ACC112 (cell line): ENCODE measurements around the gene NDFIP2.
"Not testable (repeated sequence)": the region's sequence is repeated elsewhere in the genome, so short reads cannot be mapped to it uniquely, and the experiment has no call there.

Experiments
- H2AFZ ChIP-seq: fragments of 200-600 bp; sonication (generic); one replicate; pipeline ENCODE4 v1.6.0; 2017; ENCODE audit warnings: antibody characterized with exemption, low read length; ENCODE audit not compliant: unreplicated experiment
- H3K27ac ChIP-seq: fragments of 200-600 bp; sonication (generic); 2 replicates; pipeline ENCODE4 v1.5.1; 2014; ENCODE audit warnings: low read depth, mild to moderate bottlenecking, antibody characterized with exemption, low read length, moderate library complexity
- H3K27me3 ChIP-seq: fragments of 200-600 bp; sonication (generic); 2 replicates; pipeline ENCODE4 v1.6.1; 2014; ENCODE audit warnings: mild to moderate bottlenecking, antibody characterized with exemption, low read length, moderate library complexity, mixed read lengths; ENCODE audit not compliant: insufficient read depth
- H3K36me3 ChIP-seq: fragments of 200-600 bp; sonication (generic); 2 replicates; pipeline ENCODE4 v1.6.1; 2016; ENCODE audit warnings: mild to moderate bottlenecking, antibody characterized with exemption, low read length, moderate library complexity, mixed read lengths; ENCODE audit not compliant: insufficient read depth
- H3K4me1 ChIP-seq: fragments of 200-600 bp; sonication (generic); one replicate; pipeline ENCODE4 v1.6.1; 2016; ENCODE audit warnings: low read length, mixed read lengths; ENCODE audit not compliant: insufficient read depth, unreplicated experiment, control insufficient read depth
- H3K4me3 ChIP-seq: fragments of 200-600 bp; sonication (generic); 2 replicates; pipeline ENCODE4 v1.5.1; 2014; ENCODE audit warnings: mild to moderate bottlenecking, low read depth, low read length
- H3K79me2 ChIP-seq: fragments of 200-600 bp; sonication (generic); one replicate; pipeline ENCODE4 v1.6.0; 2016; ENCODE audit warnings: low read length; ENCODE audit not compliant: control insufficient read depth, unreplicated experiment, insufficient read depth

The NDFIP2 gene

DNA sequence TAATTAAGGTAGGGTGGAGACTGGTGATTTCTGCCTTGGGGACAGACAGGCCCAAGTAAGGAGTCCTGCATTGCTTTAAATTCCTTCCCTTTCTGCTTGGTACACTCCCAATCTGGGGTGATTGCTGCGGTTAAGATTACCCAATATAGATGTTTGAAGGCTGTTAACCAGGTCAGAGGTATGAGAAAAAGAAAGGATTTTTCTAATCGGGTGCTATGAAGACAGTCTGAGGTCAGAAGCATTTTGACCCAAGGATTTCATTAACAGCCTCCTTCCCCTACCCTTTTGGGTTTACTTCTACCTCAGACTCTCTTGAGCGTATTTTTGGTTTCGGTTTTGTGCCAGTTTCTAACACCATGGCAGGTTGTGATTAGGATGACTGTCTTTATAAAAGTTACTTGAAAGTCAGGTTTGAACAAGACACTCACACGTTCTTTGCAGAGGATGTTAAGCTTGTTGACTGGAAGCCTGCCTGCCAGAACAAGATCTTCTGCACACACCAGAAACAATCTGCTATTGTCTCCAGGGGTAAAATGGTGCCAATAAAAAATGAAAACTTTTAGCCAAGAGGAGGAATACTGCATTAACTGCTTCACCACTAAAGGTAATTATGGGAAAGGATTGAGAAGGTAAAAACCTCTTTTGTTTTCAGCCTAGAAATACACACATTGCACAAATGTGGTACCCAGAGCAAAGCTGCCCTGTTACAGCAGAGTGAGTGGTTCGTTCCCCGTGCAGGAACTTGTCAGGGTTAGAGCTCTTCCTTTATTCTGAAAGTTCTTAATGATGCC, 108.8 kb downstream of the NDFIP2 start:
- no peaks in the 10 kb centered on the region for H3K36me3 ChIP-seq
- H3K4me1 ChIP-seq = peaks cover 8% of the 10 kb centered on the region
- H2AFZ ChIP-seq = peak overlapping the region; percentile 28
- H3K27me3 ChIP-seq = no peaks in the 10 kb centered on the region
- no peak overlapping the region for H3K27ac ChIP-seq
- H3K4me3 ChIP-seq = peak overlapping the region; percentile 70
- no peaks in the 10 kb centered on the region for H3K79me2 ChIP-seq

DNA sequence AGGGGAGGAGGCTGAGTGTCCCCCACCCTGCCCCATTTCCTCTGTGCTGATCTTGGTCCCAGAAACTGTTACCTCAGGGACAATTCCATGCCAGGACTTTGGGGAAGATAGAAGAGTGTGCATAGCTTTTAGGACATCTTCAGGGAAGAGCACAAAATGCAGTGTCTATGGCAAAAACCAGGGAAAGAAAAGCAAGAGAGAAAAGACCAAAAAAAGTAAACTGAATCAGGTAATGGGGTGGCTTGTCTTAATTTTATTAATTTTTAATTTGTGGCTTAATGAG, 109.4 kb downstream of the NDFIP2 start:
- Histone ChIP-seq H3K4me1 (peaks cover 8% of the 10 kb centered on the region), H2AFZ (peak overlapping the region; percentile 28), H3K79me2 (no peaks in the 10 kb centered on the region), H3K4me3 (peak overlapping the region; percentile 70), H3K27me3 (no peaks in the 10 kb centered on the region), H3K27ac (no peak overlapping the region), H3K36me3 (no peaks in the 10 kb centered on the region)

DNA sequence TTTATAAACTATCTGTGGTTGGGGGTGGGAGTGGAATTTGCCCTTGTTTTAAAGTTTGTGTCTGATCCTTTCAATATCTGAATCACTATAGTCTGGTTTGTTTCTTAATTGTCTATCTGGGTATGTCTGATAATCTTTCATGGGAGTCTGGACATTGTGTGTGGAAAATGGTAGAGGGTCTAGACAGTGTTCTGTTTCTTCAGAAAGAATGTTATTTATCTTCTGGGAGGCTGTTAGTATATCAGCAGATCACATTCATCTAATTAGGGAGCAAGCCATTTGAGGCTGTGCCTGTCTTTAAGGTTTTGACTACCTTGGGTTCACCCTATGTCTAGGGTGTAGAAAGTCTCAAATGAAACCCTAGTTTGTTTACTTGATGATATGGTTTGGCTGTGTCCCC, 110.5 kb downstream of the NDFIP2 start:
- Histone ChIP-seq H3K4me1 (peaks cover 8% of the 10 kb centered on the region), H3K36me3 (no peaks in the 10 kb centered on the region), H2AFZ (no peak overlapping the region), H3K4me3 (no peak overlapping the region), H3K27me3 (no peaks in the 10 kb centered on the region), H3K27ac (no peak overlapping the region), H3K79me2 (no peaks in the 10 kb centered on the region)

DNA sequence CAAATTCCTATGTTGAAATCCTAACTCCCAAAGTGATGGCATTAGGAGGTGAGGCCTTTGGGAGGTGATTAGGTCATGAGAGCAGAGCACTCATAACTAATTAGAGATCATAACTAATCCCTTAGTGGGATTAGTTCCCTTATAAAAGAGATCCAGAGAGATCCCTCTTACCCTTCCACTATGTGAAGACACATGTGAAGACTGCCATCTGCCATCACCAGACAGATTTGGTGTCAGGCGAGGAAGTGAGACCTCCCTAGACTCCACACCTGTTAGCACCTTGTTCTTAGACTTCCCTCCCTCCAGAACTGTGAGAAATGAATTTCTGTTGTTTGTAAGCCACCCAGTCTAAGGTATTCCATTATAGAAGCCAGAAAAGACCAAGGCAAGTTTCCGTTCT, 112.2 kb downstream of the NDFIP2 start:
- no peaks in the 10 kb centered on the region for H3K79me2 ChIP-seq
- H3K4me3 ChIP-seq = no peak overlapping the region
- H2AFZ ChIP-seq = no peak overlapping the region
- no peaks in the 10 kb centered on the region for H3K27me3 ChIP-seq
- H3K36me3 ChIP-seq = no peaks in the 10 kb centered on the region
- no peak overlapping the region for H3K27ac ChIP-seq
- peaks cover 8% of the 10 kb centered on the region for H3K4me1 ChIP-seq

DNA sequence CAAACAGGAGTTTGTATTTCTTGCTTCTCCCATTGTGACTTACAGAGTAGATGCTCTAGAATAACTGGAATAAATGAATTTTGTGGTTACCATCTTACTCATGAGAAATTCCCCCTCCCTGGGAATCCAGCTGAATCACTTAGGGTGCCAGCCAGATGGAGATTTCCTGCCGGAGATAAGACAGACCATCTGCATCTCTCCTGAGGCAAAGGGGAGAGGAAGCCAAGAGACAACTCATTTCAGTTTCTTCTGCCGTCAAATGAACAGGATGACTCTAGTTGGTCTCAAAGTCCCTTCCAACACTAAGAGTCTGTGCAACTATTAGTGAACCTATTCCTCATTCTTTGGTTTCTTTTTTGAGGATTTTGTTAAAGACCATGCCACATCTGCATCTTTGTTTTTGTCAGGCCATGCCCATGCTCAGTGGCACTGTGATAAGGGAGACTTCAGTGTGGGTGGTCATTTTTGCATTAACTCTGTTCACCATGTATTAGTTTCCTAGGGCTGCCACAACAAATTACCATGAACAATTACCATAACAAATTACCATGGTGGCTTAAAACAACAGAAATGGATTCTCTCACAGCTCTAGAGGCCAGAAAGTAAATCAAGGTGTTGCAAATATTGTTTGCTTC, 112.8 kb downstream of the NDFIP2 start:
- Histone ChIP-seq H3K36me3 (no peaks in the 10 kb centered on the region), H3K79me2 (no peaks in the 10 kb centered on the region), H3K27me3 (no peaks in the 10 kb centered on the region), H2AFZ (no peak overlapping the region), H3K4me1 (peaks cover 8% of the 10 kb centered on the region), H3K4me3 (no peak overlapping the region), H3K27ac (no peak overlapping the region)

DNA sequence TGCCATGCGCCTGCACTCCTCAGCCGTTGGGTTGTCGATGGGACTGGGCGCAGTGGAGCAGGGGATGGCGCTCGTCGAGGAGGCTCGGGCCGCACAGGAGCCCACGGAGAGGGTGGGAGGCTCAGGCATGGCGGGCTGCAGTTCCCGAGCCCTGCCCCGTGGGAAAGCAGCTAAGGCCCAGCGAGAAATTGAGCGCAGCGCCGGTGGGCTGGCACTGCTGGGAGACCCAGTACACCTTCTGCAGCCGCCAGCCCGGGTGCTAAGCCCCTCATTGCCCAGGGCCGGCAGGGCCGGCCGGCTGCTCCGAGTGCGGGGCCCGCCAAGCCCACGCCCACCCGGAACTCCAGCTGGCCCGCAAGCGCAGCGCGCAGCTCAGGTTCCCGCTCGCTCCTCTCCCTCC, 119.2 kb downstream of the NDFIP2 start:
- not testable (repeated sequence) for H3K27me3 ChIP-seq, H3K27ac ChIP-seq, H3K36me3 ChIP-seq, H3K4me3 ChIP-seq, H3K79me2 ChIP-seq, H2AFZ ChIP-seq, H3K4me1 ChIP-seq

DNA sequence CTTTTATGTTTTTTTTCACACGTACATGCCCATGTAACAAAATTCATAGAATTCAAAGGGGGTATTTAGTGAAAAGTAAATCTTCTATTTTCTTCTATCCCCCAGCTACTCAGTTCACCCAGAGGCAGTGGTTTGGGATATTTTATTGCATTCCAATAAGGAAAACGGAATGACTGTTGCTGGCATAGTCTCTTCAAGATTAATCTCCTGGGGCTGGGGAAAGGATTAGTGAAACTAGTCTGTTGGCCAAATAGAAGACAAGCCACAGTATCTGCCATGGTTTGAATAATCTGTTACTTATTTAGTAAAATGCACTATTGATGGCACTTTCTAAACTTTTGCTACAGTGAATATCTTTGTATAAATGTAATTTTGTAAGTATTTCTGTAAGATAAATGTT, 122.0 kb downstream of the NDFIP2 start:
- no peaks in the 10 kb centered on the region for H3K27me3 ChIP-seq
- H3K79me2 ChIP-seq = no peaks in the 10 kb centered on the region
- H3K36me3 ChIP-seq = no peaks in the 10 kb centered on the region
- no peaks in the 10 kb centered on the region for H3K4me1 ChIP-seq
- H3K27ac ChIP-seq = no peak overlapping the region
- no peak overlapping the region for H2AFZ ChIP-seq
- no peak overlapping the region for H3K4me3 ChIP-seq

DNA sequence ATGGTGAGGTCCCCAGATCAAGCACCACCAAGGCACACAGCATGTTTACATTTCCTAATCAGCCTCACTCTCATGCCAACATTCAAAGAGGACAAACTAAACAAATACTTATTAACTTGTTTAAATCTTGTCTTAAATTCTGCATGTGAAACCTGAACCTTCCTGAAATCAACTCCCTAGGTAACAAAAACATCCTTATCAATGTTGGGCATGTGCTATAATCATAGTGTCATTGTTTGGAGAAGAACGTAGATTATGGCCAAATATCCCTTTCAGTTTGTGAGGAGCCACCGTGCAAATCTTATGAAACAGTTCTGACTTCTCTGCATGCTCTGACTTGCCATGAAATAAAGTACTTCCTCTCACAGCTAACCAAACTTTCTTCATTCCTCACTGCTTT, 123.8 kb downstream of the NDFIP2 start:
- peak overlapping the region; percentile 24; the same call in 1 of the 2 replicates for H3K4me3 ChIP-seq
- H3K27ac ChIP-seq = no peak overlapping the region
- H3K79me2 ChIP-seq = no peaks in the 10 kb centered on the region
- peak overlapping the region; percentile 63 for H2AFZ ChIP-seq
- H3K36me3 ChIP-seq = no peaks in the 10 kb centered on the region
- no peaks in the 10 kb centered on the region for H3K4me1 ChIP-seq
- H3K27me3 ChIP-seq = no peaks in the 10 kb centered on the region
